ENCODE measurements around the gene SORCS2. TPM values are rescaled to one million over a fixed set of nuclear protein-coding genes. Genes with fewer than 3 reads are reported as not detected.

The SORCS2 gene
- total RNA-seq, 1 experiment from 2014 or later = 0.06 TPM

DNA sequence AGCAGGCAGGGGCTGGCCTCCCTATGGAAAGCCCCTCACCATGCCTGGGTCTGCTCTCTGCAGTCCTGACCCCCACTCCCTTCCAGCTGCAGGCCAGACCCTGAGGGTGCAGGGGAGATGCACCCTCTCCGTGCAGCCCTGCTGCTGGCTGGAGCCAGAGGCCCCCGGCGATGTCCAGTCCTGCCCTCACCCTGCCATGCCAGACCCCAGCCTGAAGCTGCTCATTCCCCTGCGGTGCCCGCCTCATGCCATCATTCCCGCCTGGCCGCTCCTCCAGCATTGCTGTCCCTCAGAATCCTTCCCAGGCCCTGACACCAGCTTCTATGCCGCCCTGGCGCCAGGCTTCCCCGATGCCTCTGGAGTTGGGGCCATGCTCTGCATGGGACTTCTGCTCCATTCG, 72.4 kb downstream of the SORCS2 start:
- BruUV-seq (replicated peaks) = no TSS peak

GRCh38 chr4:7266525-7267292, 74.4 kb downstream of the SORCS2 start:
- no peaks in the 10 kb centered on the region for H3K9me3 ChIP-seq (ENCODE audit: low read depth, low read length, poor library complexity, severe bottlenecking)
- CTCF ChIA-PET = interaction anchor here (0.6 kb wide), 1 partner anchor 415 kb away, joined by 5 read pairs; no protein-coding TSS in a partner anchor

More for the DNA sequence above, 72.4 kb downstream of the SORCS2 start:
- CTCF ChIA-PET = no interaction called here
- intact Hi-C loops (cut with micrococcal nuclease; ENCODE audit: unreplicated experiment) = no loop called here
- H3K4me3 ChIP-seq (ENCODE audit: low read depth, low read length, poor library complexity, severe bottlenecking) = no peak overlapping the region
- no peaks in the 10 kb centered on the region for H3K9me3 ChIP-seq (ENCODE audit: low read depth, low read length, poor library complexity, severe bottlenecking)
- TF ChIP-seq CTCF (conservative IDR thresholded peaks at IDR 0.05; ENCODE audit: low read depth, low read length) (no peak), EZH2 (IDR thresholded peaks at IDR 0.05; ENCODE audit: borderline replicate concordance, low read depth, low read length, poor library complexity, severe bottlenecking) (no peak)
- no peak for DNase-seq (ENCODE audit: low spot score)
- H3K27me3 ChIP-seq (replicated peaks; ENCODE audit: insufficient read depth, low read depth, low read length, poor library complexity) = peaks cover 6% of the 10 kb centered on the region
- H3K36me3 ChIP-seq (ENCODE audit: insufficient read depth, low read length, poor library complexity, severe bottlenecking) = no peaks in the 10 kb centered on the region
- POLR2A ChIA-PET (ENCODE audit: low non-redundant PET) = no interaction called here
- H3K27ac ChIP-seq (ENCODE audit: low read depth, low read length, poor library complexity, severe bottlenecking) = no peak overlapping the region
- no peaks in the 10 kb centered on the region for H3K4me1 ChIP-seq (ENCODE audit: insufficient read depth, low read length, poor library complexity, severe bottlenecking)

GRCh38 chr4:7267829-7268228, 75.5 kb downstream of the SORCS2 start:
- POLR2A ChIA-PET (ENCODE audit: low non-redundant PET) = no interaction called here

More at GRCh38 chr4:7266525-7267292, 74.4 kb downstream of the SORCS2 start:
- DNase-seq (ENCODE audit: low spot score) = peak; percentile 39
- no TSS peak for BruUV-seq (replicated peaks)
- Histone ChIP-seq H3K27ac (ENCODE audit: low read depth, low read length, poor library complexity, severe bottlenecking) (no peak overlapping the region), H3K36me3 (ENCODE audit: insufficient read depth, low read length, poor library complexity, severe bottlenecking) (no peaks in the 10 kb centered on the region), H3K4me1 (ENCODE audit: insufficient read depth, low read length, poor library complexity, severe bottlenecking) (no peaks in the 10 kb centered on the region), H3K4me3 (ENCODE audit: low read depth, low read length, poor library complexity, severe bottlenecking) (no peak overlapping the region), H3K27me3 (replicated peaks; ENCODE audit: insufficient read depth, low read depth, low read length, poor library complexity) (peaks cover 1% of the 10 kb centered on the region)
- POLR2A ChIA-PET (ENCODE audit: low non-redundant PET) = no interaction called here
- intact Hi-C loops (cut with micrococcal nuclease; ENCODE audit: unreplicated experiment) = no loop called here
- TF ChIP-seq CTCF (conservative IDR thresholded peaks at IDR 0.05; ENCODE audit: low read depth, low read length) (no peak), EZH2 (IDR thresholded peaks at IDR 0.05; ENCODE audit: borderline replicate concordance, low read depth, low read length, poor library complexity, severe bottlenecking) (no peak)

More at GRCh38 chr4:7267829-7268228, 75.5 kb downstream of the SORCS2 start:
- H3K27ac ChIP-seq (ENCODE audit: low read depth, low read length, poor library complexity, severe bottlenecking) = no peak overlapping the region
- BruUV-seq (replicated peaks) = no TSS peak
- CTCF ChIA-PET = no interaction called here
- no peaks in the 10 kb centered on the region for H3K36me3 ChIP-seq (ENCODE audit: insufficient read depth, low read length, poor library complexity, severe bottlenecking)
- no peak for TF ChIP-seq EZH2 (IDR thresholded peaks at IDR 0.05; ENCODE audit: borderline replicate concordance, low read depth, low read length, poor library complexity, severe bottlenecking)
- TF ChIP-seq CTCF (conservative IDR thresholded peaks at IDR 0.05; ENCODE audit: low read depth, low read length) = no peak
- no peaks in the 10 kb centered on the region for H3K4me1 ChIP-seq (ENCODE audit: insufficient read depth, low read length, poor library complexity, severe bottlenecking)
- H3K27me3 ChIP-seq (replicated peaks; ENCODE audit: insufficient read depth, low read depth, low read length, poor library complexity) = no peaks in the 10 kb centered on the region
- DNase-seq (ENCODE audit: low spot score) = no peak
- H3K9me3 ChIP-seq (ENCODE audit: low read depth, low read length, poor library complexity, severe bottlenecking) = no peaks in the 10 kb centered on the region
- no peak overlapping the region for H3K4me3 ChIP-seq (ENCODE audit: low read depth, low read length, poor library complexity, severe bottlenecking)
- intact Hi-C loops (cut with micrococcal nuclease; ENCODE audit: unreplicated experiment) = no loop called here

Measured in A673 (cell line).